Renal pelvis (tissue), 4 donors: Measurements from ENCODE around the gene SDK2. TPM values are rescaled to one million over a fixed set of nuclear protein-coding genes. Genes with fewer than 3 reads are reported as not detected.

Source experiments
- DNase-seq: peaks from one replicate; pipeline ENCODE4 v3.0.0-alpha.2; 2013
- polyA plus RNA-seq, 3 donors: library from polyadenylated mRNA; unstranded; fragments of 120-200 nt; gene quantifications; one replicate each; pipeline ENCODE4 v1.2.1, GENCODE V29; 2013; ENCODE audit not compliant: insufficient read length in 3 of 3

The SDK2 gene
- polyA plus RNA-seq, 3 donors, result 7.2 to 10.0 (median 9.9) TPM

DNA sequence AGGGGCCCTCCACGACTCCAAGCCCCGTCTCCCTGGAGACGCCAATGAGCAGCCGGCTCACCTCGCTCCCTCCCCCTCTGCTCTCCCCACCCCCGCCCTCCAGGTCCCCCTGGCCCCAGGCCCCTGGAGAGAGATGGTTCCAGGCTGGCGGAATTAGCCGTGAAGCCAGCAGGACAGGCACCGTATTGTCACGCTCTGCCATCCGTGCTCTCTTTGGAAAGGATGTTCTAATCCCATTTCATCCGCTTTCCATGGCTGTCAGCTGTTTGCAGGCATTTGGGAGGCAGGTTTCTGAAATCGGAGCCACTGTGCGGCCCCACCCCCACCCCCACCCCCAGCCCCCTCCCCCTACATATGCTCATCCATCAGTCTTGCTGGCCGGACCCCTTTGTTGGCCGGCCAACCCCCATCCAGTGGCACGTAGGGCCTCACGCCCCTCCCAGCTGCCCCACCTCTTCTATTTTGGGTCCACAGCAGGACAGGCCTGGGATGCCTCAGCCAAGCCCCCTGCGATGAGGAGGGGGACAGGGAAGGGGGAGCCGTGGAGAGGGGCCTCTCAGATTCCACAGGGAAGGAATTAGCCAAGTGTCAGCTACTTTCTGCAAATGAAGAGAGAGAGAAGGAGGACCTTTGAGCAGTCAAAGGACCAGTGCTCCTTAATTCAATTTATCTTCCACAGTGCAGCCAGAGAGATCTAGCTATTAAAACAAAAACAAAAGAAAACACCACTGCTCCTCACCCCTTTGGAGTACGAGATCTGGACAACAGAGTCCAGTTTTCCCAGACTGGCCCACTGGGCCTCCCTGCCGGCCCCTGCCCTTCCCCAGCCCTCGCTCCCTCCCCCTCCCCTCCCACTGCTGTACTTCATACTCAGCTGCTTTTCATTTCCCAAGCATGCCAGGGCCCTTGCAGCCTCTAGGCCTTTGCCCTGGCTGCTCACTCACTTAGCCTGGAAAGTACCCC, 30.7 kb downstream of the SDK2 start:
- peak; percentile 87 for DNase-seq

DNA sequence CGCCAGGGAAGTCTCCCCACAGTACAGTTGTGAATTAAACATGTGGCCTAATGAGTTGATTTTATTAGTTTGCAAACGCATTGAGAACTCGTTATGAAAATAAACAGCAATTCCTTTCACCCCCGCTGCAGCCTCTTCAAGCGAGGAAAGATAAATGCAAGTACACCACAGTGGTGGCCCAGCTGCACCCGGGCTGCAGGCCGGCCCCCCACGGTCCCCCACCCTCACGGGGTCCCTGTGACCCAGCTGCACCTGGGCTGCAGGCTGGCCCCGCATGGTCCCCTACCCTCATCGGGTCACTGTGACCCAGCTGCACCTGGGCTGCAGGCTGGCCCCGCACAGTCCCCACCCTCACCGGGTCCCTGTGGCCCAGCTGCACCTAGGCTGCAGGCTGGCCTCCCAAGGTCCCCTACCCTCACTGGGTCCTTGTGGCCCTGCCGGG, 32.2 kb downstream of the SDK2 start:
- no peak for DNase-seq

DNA sequence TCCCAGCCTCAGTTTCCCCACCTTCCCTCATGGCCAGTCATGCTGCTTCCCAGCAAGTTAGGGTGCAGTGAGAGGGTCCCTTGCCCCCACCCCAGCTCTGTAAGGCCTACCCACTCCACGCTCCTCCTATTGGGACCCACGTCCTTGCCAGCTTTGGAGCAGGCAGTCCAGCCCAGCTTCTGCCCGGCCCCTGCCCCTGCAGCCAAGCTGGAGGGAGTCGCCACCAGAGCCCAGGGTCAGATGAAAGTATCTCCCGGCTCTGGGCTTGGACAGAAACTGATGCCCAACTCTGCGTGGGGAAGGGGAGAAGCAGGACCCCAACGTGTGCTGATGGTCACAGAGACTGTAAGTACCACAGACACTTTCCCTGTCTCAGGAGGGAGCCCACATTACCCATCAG, 32.6 kb downstream of the SDK2 start:
- DNase-seq, result no peak

DNA sequence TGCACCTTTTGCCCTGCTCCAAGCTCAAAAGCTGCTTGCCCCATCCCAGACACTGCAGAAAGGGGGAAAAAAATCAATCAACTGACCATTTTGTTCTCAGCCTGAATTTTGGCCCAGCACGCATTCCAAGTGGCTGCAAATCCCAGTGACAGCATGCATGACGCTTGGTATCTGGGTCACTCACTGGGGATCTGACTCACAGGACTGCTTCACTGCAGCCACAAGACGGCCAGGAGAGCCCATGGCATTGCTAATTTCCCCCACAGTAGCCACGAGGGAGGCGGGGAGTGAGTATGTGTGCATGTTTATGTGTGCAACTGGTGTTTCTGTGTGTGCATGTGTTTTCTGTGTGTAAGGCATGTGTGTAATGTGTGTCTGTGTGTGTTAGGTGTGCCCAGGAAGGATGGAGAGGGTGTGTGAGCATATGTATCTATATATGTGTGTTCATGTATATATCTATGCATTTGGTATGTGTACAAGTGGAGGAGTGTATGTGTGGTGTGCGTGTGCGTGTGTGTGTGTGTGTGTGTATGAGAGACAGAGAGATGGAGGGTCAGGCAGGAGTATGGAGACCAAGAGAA, 33.8 kb downstream of the SDK2 start:
- no peak for DNase-seq

DNA sequence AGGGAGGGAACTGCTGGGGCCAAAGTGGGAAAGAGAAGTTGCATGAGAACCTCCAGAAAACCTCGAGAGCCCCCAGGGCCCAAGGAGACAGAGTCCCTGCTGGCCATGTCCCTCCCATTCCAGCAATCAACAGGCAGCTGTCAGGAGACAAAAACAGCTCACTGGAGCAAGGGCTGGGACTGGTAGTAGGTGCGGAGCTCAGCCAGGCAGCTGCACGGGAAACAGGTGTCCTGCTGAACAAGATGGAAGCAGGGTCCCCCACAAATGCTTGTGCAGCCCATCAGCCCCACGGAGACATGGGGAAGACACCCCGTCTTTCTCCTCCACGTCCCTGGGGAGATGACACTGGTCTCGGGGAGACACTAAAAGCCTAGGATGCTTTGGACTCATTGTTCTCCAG, 34.5 kb downstream of the SDK2 start:
- no peak for DNase-seq

DNA sequence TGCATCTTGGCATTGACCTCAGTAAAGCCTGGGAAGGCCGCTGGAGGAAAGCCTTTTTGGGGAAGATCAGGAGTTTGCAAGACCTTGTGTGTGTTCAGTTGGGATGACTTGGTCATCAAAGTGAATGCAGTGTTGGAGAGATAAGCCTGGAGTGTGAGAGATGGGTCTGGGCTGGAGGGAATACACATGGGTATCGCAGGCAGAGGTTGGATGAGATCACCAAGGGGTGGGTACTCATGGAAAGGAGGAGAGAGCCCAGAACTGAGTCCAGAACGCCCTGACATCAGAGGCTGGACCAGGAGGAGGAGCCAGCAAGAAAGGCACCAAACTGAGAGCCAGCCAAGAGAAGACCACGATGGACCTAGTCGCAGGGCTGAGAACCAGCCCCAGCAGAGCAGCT, 35.2 kb downstream of the SDK2 start:
- no peak for DNase-seq

DNA sequence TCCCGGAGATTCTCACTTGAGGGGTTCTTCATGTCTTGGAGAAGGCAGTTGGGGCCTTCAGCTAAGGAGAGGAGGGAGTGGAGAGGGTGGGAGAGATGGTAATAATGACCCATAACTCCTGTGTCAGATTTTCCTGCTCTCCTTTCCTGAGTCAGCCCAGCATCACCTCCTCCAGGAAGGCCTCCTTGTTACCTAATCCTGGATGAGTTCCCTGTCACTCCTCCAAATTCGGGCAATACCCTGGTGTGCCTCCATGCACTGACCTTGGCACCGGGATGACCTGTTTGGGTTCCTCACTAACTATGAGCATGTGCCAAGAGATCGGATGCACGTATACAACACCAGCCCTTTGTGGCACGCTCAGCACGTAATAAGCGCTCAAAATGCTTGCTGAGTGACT, 38.8 kb downstream of the SDK2 start:
- DNase-seq, result no peak

DNA sequence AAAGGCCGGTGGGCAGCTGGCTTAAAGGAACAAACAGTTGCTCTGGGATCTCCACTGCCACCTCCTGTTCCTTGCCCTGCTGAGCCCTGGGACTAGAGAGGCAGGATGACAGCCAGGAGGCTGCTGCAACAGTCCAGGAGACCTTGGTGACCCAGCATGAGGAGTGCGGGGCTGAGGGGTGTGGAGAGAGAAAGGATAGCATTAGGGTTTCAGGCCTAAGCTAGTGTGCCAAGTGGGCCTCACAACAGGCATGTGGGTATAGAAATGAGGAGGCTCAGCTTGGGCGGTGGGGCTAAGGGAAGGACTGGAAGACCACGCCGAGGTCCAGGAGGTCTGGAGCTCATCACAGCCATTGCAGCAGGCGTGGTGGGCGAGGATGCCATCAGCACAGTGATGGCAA, 39.8 kb downstream of the SDK2 start:
- DNase-seq, result no peak

DNA sequence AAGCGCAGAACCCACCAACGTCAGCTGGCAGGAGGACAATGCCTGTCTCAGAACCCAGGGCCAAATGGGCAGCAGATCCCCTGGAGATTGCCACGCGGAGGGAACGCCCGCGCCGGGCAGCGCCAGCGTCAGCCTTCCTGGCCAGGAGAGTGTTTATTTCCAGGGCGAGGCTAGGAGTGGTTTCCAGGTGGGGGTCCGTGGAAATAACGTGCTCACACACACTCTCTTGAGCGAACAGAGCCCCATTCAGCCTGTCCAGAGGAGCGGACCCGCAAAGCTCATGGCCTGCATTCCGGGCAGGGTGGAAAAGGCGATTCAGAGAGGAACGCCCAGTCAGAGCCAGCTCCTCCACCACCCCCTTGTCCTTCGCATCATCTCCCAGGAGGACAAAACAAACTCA, 40.3 kb downstream of the SDK2 start:
- no peak for DNase-seq

DNA sequence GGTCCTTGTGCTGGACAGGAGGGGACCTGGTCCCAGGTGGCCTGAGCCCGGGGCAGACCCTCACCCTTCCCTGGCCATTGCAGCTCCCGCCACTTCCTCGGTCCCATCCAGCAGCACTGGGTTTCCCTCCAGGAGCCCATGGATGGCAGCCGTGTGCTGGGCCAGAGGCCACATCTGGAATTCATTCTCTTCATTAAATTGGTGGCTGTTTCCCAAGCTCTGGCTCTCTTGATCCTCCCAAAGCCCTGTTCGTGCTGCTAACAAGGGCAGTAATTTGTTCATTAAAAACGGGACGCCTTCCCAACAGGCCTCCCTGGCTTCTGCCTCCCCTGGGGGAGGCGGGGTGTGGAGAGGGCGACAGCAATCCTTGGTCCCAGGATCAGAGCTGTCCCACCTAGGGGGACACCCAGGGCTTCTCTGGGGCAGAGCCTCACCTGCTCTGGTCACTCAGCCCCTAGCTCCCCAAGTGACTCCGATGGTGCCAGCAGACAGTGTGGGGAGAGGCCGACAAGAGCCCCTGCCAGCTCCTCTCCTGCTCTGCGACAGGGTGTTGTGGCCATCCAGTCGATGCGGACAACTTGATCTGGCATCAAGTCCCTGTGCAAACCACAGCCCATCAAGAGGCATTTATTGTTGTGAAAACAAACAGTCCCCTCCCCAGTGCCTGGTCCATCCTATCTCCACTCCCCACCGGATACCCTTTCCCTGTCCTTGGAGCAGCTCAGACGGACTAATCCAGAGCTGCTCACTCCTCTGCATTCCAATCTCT, 44.0 kb downstream of the SDK2 start:
- DNase-seq, result peak; percentile 65

DNA sequence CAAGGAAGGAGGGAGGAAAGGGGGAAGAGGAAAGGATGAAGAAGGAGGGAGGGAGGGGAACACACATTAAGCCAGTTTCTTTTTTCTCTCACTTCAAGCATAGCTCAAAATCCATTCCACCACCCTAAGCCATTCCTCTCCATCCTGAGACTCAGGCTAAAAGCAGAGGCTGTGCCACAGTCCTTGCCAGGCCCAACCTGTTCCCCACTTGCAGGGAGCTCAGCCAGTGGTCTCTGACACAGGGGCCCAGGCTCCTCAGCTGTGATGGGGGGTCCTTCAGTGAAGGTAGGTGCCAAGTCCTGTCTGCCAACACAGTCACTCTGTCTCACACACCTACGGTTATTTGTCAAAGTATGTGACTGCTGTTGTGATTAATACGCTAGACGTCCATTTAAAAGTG, 44.6 kb downstream of the SDK2 start:
- DNase-seq, result no peak

DNA sequence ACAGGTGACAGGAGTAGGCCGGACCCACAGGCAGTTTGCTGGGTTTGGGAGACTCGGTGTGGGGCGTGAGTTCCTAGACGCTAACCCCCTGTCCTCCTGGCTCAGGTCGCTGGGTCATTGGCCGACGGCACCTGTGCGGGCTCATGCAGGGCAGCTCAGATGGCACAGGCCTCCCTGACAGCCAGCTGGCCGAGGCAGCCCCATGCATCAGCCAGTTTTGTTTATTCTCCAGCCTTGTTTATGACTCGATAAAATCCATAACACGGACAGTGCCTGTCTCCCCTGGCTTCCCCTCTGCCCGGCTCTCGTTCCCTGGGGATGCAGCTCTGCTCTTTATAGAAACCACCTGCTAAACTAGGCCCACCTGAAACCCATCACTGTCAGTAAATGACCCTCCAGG, 46.0 kb downstream of the SDK2 start:
- DNase-seq, result no peak

DNA sequence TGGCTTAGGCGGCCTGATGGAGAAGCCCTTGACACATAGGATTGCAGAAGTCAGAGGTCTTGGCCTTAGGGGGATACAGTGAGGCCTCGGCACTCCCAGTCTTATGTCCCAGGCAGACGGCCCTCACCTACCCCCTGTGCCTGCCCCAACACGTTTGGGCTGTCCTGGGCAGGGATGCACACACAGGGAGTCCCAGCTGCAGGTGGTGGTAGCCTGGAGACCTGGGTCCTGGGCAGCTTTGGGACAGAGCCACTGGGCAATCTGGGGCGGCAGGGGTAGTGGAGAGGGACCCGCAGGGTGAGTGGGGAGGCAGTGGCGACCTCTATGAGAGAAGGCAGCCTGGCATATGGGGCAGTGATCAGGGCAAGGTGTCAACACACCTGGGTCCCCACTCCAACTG, 48.3 kb downstream of the SDK2 start:
- no peak for DNase-seq

DNA sequence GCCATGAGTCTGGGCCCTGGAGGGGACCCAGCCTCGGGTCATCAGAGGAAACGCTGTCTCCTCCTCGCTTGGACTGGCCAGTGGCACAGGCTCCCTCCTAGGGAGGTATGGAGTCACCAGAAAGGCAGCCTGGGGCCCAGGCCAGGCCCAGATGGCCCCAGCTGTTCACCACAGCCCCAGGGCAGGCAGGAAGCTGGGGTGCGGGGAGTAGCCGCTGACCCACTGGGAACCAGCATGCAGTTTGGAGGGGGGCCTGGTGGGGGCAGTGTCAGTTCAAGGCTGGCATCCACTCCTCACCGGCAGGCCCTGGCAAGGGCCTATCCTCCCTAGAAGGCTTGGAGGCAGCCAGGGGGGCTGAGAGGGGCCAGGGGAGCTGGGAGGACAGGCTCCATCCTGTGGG, 48.8 kb downstream of the SDK2 start:
- no peak for DNase-seq

DNA sequence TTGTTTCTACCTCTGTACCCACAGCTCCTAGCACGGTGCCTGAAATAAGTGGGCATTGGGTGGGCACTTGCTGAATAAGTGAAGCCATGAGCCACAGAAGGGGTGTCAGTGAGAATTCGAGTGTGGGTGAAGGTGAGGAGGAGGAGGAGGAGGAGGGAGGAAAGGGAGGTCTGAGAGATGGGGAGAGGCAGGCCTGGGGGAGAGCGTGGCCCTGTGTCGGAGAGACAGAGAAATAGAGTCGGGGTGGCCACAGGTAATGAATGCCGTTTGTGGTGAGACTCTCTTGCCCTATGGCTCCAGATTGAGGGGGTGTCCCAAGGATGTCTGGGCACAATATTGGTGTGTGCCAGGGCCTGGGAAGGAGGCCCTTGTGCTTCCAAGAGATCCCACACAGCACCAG, 49.2 kb downstream of the SDK2 start:
- no peak for DNase-seq

DNA sequence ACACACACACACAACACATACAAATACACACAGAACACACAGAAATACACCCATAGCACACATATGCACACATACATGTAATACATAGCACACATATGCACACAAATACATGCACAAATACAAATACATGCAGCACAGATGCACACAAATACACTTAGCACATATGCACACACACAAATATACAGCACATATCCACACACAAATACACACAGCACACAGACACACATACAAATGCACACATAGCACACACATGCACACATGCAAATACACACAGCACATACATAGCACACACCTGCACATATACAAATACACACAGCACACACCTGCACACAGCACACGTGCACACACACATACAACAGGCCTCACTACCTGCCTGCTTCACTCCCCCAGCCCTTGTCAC, 49.6 kb downstream of the SDK2 start:
- DNase-seq, result no peak

DNA sequence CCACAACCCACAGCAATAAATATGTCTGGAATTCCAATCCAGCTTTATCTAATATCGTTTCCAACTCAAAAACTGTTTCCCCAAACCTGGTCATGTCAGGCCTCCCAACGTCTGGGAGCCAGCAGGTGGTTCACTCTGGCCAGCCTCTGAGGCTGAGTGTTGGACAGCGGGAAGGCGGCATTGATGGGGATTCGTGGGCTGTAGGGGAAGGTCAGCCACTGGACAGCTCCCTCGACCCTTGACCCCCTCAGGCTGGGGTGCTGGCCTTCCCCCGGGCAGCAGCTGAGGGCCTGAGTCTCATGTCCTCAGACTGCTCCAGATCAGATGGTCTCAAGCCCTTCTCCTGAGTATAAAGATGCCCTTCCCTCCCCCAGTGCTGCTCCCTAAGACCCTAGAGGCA, 50.2 kb downstream of the SDK2 start:
- DNase-seq, result no peak

DNA sequence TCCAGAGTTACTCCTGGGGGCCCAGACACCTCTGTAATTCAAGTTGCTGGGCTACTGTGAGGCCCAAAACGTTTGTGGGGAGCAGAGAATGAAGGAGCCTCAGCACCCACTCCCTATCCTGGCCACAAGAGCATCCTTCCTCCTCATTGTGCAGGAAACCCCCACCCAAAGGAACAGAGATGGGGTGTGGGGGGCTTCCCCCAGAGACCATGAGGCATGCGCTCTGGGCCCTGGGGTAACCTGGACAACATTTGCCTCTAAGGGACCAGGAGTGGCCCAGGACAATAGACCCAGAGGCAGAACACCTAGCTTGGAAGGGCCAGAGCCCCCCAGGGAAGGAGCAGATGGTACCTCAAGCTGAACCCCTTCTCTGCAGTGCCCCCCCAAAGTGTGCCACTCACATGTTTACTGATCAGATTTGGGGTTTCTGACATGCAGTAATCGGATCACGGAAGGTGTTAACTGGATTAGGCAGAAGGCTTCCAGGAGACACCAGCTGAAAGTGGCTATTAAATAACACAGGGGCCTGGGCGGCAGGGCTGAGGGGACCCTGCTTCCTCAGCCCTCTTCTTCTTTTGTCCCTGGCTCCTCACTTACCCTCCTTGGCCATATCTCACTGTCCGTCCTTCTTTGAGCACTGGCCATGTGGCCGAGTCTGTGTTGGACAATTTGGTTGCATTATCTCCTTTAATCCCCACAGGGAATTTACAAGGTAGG, 50.8 kb downstream of the SDK2 start:
- no peak for DNase-seq

DNA sequence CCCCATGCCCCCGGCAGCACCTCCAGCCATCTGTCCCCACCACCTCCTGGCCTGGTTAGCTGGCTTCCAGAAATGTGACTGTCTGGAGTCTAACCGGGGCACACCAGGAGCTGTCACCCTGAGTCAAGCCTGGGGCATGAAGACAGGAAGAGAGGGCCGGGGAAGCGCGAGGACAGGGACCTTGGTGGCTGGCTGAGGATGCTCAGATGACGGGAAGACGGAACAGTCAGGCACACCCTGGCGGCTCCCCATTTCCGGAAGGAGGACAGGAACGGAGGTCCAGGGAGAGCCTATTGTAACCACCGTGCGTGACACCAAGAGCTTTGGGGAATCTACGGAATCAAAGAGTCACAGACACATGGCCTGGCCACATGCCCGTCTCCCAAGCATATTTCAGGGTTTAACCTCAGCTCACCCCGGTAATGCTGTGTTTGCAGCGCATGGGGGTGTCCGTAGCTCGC, 51.7 kb downstream of the SDK2 start:
- no peak for DNase-seq

DNA sequence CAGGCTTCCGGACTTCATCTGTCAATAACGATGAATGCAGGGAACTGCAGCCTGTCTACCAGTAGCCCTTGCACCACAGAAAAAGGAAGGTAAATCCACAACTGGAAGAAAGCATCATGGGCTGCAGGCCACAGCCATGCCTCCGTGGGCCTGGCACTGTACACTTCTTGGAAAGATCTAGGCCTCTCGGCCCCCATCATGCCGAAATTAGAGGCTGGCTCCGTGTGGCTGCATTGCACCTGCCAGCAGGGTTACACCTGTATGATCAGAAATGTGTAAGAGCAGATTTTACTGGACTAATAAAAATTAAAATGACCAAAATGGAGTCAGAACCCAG, 52.2 kb downstream of the SDK2 start:
- DNase-seq, result no peak

DNA sequence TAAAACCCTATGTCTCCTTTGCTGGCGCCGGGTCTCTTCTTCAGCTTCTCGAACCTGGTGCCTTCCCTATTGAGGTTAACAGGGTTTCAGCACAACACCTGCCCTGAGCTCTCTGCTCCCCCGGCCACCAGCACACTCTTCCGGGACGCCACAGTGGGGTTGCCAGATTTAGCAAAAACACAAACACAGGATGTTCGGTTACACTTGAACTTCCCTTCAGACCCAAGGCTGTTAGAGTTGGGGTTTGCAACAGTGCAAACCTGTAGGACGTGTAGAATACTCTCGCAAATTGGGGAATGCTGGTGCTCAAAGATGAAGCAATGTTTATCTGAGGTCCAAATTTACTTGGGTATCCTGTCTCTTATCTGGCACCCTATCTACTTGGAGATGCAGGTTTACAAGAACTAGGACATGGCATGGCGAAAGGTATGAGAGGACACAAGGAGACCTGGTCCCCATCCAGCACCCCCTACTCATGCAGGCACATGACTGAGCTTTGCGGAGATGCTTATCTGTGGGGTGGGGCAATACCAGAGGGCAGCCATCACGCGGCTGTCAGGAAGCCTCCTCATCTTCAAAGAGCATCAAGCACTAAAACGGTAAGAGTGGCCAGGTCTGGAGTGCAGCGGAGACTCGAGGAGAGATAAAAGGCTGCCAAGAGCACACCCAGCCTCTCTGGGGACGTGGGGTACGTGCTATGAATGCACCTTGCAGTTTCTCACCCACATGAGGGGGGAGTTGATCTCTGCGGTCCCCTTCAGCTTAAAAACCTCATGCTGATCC, 52.8 kb downstream of the SDK2 start:
- DNase-seq, result no peak
